Measurements from ENCODE around the gene CD6.

Gene CD6

DNA sequence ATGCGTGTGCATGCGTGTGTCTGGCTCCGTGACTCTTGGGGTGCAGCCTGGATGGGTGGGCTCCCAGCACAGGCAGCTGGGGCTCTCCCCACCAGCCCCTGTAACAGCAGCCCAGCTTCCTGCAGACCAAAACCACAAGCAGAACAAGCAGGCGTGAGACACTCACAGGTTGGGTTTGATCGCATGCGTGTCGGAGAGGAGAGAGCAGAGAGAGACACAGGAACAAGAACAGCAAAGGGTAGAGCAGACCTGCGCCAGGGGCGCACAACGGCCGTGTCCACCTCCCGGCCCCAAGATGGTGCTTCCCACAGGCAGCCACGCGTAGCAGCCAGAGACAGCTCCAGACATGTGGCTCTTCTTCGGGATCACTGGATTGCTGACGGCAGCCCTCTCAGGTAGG, at the start of gene CD6:
Gene CD6 (plus strand): TSS at position 161 of the 400 bp plus-strand sequence. CDS start 186 bp downstream, at position 347.
- DNase-seq = no peak

- no peak for DNase-seq
Measured at GRCh38 chr11:60921777-60922335, 49.6 kb upstream of the CD6 start.

GRCh38 chr11:60922906-60923305, 48.6 kb upstream of the CD6 start:
- no peak for DNase-seq

GRCh38 chr11:60923326-60923725, 48.2 kb upstream of the CD6 start:
- no peak for DNase-seq

- DNase-seq = no peak
Measured at GRCh38 chr11:60923800-60924109, 47.7 kb upstream of the CD6 start.

GRCh38 chr11:60924110-60924905, 47.2 kb upstream of the CD6 start, which contains the start of gene TMEM132A:
Gene TMEM132A (plus strand): TSS chr11:60924460. CDS start chr11:60924634, 174 bp downstream.
- peak; percentile 67 for DNase-seq

DNA sequence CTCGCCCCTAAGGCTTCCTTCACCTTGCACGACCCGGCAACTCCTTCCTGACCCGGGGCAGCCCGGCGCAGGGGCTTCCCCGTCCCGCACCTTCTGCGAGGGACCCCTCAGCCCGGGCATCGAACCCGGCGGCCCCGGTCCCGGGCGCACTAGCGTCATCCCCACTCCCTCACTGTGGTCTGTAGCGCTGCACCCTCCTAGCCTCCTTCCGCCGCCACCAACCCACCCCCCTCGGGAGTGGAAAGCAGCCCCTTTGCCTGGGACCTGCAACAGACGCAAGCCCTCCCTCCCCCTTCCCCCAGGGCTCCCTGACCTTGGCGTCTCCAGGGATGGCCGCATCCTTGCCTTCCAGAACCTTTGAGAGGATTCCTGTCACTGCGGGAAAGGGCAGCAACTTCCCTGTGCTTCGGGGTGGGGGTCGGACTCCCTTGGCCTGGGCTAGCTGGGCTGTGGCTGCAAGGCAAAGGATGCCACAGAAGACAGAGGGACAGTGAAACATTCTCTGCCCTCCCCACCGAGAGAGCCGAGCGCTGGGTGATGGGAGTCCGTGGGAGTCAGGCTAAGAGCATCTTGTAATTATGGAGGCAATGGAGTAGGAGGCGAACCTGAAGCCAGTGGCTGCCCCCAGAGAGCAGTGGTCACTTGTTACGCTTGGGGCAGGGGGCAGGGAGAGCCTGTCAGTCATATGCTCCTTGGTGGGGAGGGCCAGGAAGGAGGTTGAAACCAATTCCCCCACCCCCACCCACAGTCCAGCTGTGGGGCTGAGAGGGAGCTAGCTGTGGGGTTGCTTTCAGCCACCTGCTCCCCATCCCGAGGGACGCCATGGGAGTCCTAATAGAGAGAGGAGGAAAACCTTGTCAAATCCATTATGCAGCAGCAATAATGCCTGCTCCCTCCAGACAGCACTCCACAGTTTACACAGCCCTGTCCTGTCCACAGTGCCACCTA, 46.3 kb upstream of the CD6 start:
- DNase-seq = no peak

DNA sequence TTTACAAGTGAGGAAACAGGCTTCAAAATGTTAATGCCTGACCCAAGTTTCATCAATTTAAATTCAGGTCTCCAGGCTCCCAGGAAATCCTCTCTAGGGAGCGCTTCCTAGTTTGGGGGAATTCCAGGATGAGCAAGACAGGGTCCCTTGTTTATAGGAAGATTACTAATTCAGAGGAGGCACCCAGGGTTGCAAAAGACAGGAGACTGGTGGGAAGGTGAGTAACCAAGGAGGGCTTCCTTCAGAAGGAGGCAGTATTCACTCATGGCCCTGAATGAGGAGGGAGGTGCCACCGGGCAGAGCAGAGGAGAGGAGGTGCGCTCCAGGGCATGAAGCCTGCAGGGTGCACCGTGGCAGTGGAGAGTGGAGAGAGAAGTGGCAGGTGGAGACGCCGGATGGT, 45.6 kb upstream of the CD6 start:
- DNase-seq = peak; percentile 49

DNA sequence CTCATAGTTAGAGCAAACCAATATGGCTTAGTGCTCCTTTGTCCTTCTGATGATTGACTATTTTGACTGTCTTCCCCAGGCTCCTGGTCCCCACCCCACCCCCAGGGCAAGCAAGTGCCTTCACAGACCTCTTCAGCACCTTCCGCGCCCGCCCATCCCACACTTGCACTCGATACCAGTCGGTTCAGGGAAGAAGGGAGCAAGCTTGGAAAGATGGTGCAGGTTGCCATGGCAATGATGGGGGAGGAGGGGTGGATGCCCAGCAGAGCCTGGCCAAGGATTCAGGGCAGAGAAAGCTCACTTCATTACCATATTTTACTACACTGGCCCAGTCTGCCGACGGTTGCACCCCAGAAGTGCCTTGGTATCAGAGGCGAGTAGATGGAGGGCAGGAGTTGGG, 45.0 kb upstream of the CD6 start:
- DNase-seq = no peak

GRCh38 chr11:60927061-60927592, 44.4 kb upstream of the CD6 start:
- no peak for DNase-seq

- DNase-seq = no peak
Measured at GRCh38 chr11:60927600-60927999, 43.9 kb upstream of the CD6 start.

- DNase-seq = no peak
Measured at GRCh38 chr11:60928563-60929001, 42.9 kb upstream of the CD6 start.

DNA sequence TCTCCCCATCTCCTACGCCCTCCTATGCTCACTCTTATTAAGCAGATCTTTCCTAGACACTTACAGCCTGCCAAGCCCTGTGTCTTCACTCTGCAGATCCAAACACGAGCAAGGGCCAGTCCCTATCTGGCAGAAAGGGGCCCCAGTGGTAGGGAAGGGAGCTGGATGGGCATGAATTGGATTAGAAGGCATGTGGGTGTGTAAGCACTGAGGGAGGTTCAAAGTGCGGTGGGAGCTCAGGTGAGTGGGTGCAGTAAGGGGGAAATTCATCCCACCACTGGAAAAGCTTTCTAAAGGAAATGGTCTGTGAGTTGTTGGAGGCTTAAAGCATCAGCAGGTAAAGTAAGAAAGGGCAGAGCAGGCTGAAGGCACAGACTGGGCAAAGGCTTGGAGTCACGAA, 41.7 kb upstream of the CD6 start:
- DNase-seq = no peak

GRCh38 chr11:60930394-60930793, 41.1 kb upstream of the CD6 start:
- no peak for DNase-seq

DNA sequence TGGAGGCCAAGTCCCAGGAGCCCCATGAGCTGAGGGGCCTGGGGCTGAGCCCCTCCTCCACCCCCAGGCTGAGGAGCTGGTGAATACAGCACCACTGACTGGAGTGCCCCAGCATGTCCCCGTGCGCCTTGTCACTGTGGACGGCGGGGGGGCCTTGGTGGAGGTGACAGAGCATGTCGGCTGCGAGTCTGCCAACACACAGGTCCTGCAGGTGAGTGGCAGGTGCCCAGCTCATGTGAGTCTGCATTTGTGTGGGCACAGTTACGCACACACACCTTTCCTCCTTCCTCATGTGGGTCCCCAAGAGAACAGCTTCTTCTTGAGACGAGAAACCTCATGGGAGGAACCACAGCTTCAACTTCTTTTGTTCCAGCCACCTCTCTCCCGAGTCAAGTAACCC, 39.6 kb upstream of the CD6 start:
- no peak for DNase-seq

- DNase-seq = no peak
Measured at GRCh38 chr11:60932605-60933356, 38.7 kb upstream of the CD6 start.

- DNase-seq = no peak
Measured at GRCh38 chr11:60933416-60934123, 37.9 kb upstream of the CD6 start.

DNA sequence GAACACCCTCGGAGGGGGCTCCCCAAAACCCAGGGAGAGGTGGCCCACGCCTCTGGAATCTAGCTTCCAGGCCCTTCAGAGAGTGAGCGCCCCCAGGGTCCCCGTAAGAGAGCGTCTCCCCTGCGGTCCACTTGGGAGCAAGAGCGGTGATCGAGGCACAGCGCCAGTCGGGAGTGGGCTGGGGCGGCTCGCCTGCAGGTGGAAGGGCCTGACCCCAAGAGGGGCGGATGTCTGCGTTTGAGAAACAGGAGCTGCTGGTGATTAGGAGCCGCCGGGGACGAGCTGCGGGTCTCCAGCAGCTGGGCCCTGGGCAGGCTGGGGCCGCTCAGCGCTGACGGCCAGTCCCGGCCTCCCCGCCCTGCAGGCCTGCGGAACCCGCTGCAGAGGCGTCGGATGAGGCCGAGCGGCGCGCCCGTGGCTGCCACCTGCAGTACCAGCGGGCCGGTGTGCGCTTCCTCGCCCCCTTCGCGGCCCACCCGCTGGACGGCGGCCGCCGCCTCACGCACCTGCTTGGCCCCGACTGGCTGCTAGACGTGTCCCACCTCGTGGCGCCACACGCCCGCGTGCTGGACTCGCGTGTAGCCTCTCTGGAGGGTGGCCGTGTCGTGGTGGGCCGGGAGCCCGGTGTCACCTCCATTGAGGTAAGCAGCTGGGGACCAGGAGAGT, 37.2 kb upstream of the CD6 start:
- DNase-seq = no peak

DNA sequence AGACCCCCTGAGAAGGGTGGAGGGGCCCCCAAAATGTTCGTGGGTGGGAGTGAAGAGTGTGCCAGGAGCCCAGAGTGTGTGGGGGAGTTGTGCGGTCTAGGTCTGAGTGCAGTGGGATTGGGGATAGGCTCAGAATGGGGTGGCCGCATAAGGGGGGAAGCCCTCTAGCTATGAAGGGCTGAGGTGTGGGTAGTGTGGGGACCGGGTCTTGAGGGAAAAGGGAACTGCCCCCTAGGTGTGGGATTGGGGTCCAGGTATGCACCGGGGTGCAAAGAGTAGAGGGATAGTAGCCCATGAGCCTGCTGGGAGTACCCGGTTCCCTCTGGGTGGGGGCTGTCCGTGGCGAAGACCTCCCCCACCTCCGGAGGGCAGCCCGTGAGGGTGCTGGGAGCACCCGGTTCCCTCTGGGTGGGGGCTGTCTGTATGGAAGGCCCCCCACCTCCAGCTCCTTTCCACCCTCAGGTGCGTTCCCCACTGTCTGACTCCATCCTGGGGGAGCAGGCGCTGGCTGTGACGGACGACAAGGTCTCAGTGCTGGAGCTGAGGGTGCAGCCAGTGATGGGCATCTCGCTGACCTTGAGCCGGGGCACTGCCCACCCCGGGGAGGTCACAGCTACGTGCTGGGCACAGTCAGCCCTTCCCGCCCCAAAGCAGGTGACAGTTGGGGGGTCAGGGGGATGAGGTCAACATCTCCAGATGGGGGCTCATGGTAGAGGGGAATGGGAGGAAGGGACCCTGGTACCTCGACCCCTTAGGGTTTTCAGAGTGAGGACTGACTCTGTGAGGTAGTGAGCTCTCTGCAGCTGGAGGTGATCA, 36.5 kb upstream of the CD6 start:
- no peak for DNase-seq

GRCh38 chr11:60935676-60936442, 35.6 kb upstream of the CD6 start:
- DNase-seq = no peak

Data from fibroblast of skin of right quadriceps (primary cell).